GOT3 (cell line): ENCODE measurements around the gene HAUS7.

Experiments used
- DNase-seq: peaks from one replicate; lab custom pipeline; 2025; ENCODE audit warnings: mixed read lengths; lab: John Stamatoyannopoulos, UW

The HAUS7 gene

GRCh38 chrX:153455571-153455970 lies 14.8 kb downstream of the HAUS7 start:
- no peak for DNase-seq

GRCh38 chrX:153454901-153455550 lies 15.3 kb downstream of the HAUS7 start:
- no peak for DNase-seq

GRCh38 chrX:153450949-153451277 lies 19.5 kb downstream of the HAUS7 start:
- no peak for DNase-seq

GRCh38 chrX:153450114-153450948 lies 20.0 kb downstream of the HAUS7 start:
- DNase-seq, result no peak

- no peak for DNase-seq
Observed at GRCh38 chrX:153449368-153450113, 20.8 kb downstream of the HAUS7 start.

- DNase-seq, result no peak
Observed at GRCh38 chrX:153448556-153449367, 21.6 kb downstream of the HAUS7 start.

- no peak for DNase-seq
Observed at GRCh38 chrX:153447581-153447960, 22.8 kb downstream of the HAUS7 start.

GRCh38 chrX:153446950-153447580 lies 23.3 kb downstream of the HAUS7 start:
- DNase-seq, result no peak

- no peak for DNase-seq
Observed at GRCh38 chrX:153446636-153446936, 23.8 kb downstream of the HAUS7 start.

- DNase-seq, result no peak
Observed at GRCh38 chrX:153445856-153446635, 24.3 kb downstream of the HAUS7 start, which contains the start of gene TREX2. Gene TREX2 (minus strand): TSS chrX:153446056. CDS start chrX:153445430, 626 bp downstream.

- DNase-seq, result no peak
Observed at GRCh38 chrX:153445106-153445855, 25.1 kb downstream of the HAUS7 start.

- DNase-seq, result no peak
Observed at GRCh38 chrX:153444333-153445011, 25.9 kb downstream of the HAUS7 start.

GRCh38 chrX:153443476-153444332 lies 26.7 kb downstream of the HAUS7 start:
- DNase-seq, result no peak

GRCh38 chrX:153442463-153442862 lies 27.9 kb downstream of the HAUS7 start:
- no peak for DNase-seq

- no peak for DNase-seq
Observed at GRCh38 chrX:153441981-153442380, 28.4 kb downstream of the HAUS7 start.

GRCh38 chrX:153441296-153441695 lies 29.1 kb downstream of the HAUS7 start:
- DNase-seq, result no peak

GRCh38 chrX:153440556-153441135 lies 29.7 kb downstream of the HAUS7 start:
- no peak for DNase-seq

GRCh38 chrX:153439977-153440376 lies 30.4 kb downstream of the HAUS7 start:
- no peak for DNase-seq
